Stimulated activated CD8-positive, alpha-beta memory T cell treated with anti-CD3 and anti-CD28 coated beads, Interleukin-7, amount 100 ng/mL, for 1 hour (primary cell): ENCODE results near the gene SMIM28.
"Not testable (repeated sequence)": the region's sequence is repeated elsewhere in the genome, so short reads cannot be mapped to it uniquely, and the experiment has no call there.

Experiments used
- DNase-seq, 2 donors: peaks; one replicate each; pipeline ENCODE4 v3.0.0-alpha.2; 2020; ENCODE audit warnings: low read depth in 2 of 2

The SMIM28 gene

GRCh38 chr6:138405816-138406413 lies 28.2 kb downstream of the SMIM28 start:
- DNase-seq: no peak

- DNase-seq: no peak
Measured at GRCh38 chr6:138406443-138406842, 28.7 kb downstream of the SMIM28 start.

- no peak for DNase-seq
Measured at GRCh38 chr6:138410048-138410735, 32.5 kb downstream of the SMIM28 start.

GRCh38 chr6:138410972-138411880 lies 33.5 kb downstream of the SMIM28 start:
- no peak for DNase-seq

- no peak for DNase-seq
Measured at GRCh38 chr6:138415125-138415524, 37.4 kb downstream of the SMIM28 start.

GRCh38 chr6:138416206-138416605 lies 38.5 kb downstream of the SMIM28 start:
- no peak for DNase-seq

GRCh38 chr6:138417493-138418117 lies 39.9 kb downstream of the SMIM28 start:
- DNase-seq: no peak

- no peak for DNase-seq
Measured at GRCh38 chr6:138418118-138418742, 40.5 kb downstream of the SMIM28 start.

- DNase-seq: no peak
Measured at GRCh38 chr6:138419766-138420165, 42.1 kb downstream of the SMIM28 start.

- no peak for DNase-seq
Measured at GRCh38 chr6:138420356-138420755, 42.7 kb downstream of the SMIM28 start.

- no peak for DNase-seq
Measured at GRCh38 chr6:138421089-138421488, 43.4 kb downstream of the SMIM28 start.

- DNase-seq: no peak
Measured at GRCh38 chr6:138421608-138422007, 43.9 kb downstream of the SMIM28 start.

- DNase-seq: no peak
Measured at GRCh38 chr6:138422861-138423260, 45.2 kb downstream of the SMIM28 start.

GRCh38 chr6:138424004-138424904 lies 46.5 kb downstream of the SMIM28 start:
- no peak for DNase-seq

GRCh38 chr6:138425256-138425655 lies 47.6 kb downstream of the SMIM28 start:
- DNase-seq: not testable (repeated sequence)

- DNase-seq: no peak
Measured at GRCh38 chr6:138426500-138427123, 48.9 kb downstream of the SMIM28 start.

GRCh38 chr6:138427701-138428100 lies 50.0 kb downstream of the SMIM28 start:
- no peak for DNase-seq

GRCh38 chr6:138428944-138429598 lies 51.4 kb downstream of the SMIM28 start:
- no peak for DNase-seq

- DNase-seq: no peak
Measured at GRCh38 chr6:138429761-138430160, 52.1 kb downstream of the SMIM28 start.
